PC-3 (cell line): ENCODE measurements around the gene JADE2.

Experiments used
- EZH2 ChIP-seq: fragments of 300-600 bp; sonication (generic); IDR thresholded peaks from one replicate; pipeline ENCODE4 v1.6.1; 2017; ENCODE audit warnings: antibody characterized with exemption, mild to moderate bottlenecking, low read length; ENCODE audit not compliant: unreplicated experiment
- EZH2phosphoT487 ChIP-seq: fragments of 300-600 bp; sonication (generic); IDR thresholded peaks from 2 replicates; pipeline ENCODE4 v1.6.1; 2018; ENCODE audit warnings: mild to moderate bottlenecking, antibody characterized with exemption, low read length, borderline replicate concordance
- TF ChIP-seq, protein P1 (sequence below): fragments of 300-600 bp; sonication (generic); conservative IDR thresholded peaks from 2 replicates; pipeline ENCODE4 v1.5.1; 2017; ENCODE audit warnings: antibody characterized with exemption, low read depth, mild to moderate bottlenecking, low read length

- TF ChIP-seq, protein P1, sequence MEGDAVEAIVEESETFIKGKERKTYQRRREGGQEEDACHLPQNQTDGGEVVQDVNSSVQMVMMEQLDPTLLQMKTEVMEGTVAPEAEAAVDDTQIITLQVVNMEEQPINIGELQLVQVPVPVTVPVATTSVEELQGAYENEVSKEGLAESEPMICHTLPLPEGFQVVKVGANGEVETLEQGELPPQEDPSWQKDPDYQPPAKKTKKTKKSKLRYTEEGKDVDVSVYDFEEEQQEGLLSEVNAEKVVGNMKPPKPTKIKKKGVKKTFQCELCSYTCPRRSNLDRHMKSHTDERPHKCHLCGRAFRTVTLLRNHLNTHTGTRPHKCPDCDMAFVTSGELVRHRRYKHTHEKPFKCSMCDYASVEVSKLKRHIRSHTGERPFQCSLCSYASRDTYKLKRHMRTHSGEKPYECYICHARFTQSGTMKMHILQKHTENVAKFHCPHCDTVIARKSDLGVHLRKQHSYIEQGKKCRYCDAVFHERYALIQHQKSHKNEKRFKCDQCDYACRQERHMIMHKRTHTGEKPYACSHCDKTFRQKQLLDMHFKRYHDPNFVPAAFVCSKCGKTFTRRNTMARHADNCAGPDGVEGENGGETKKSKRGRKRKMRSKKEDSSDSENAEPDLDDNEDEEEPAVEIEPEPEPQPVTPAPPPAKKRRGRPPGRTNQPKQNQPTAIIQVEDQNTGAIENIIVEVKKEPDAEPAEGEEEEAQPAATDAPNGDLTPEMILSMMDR: no peak
- TF ChIP-seq EZH2 (no peak), EZH2phosphoT487 (no peak)
Observed at GRCh38 chr5:134521841-134522240, 3.6 kb upstream of the JADE2 start.
